ENCODE measurements around the gene AGRN.
"Not testable (repeated sequence)": the region's sequence is repeated elsewhere in the genome, so short reads cannot be mapped to it uniquely, and the experiment has no call there.

AGRN gene

GRCh38 chr1:1091344-1092148 lies 71.6 kb downstream of the AGRN start:
- peaks cover 3% of the 10 kb centered on the region for H3K36me3 Mint-ChIP-seq (ENCODE audit: low read depth)
- H3K4me3 Mint-ChIP-seq, result no peak overlapping the region
- no peaks in the 10 kb centered on the region for H3K27me3 Mint-ChIP-seq (ENCODE audit: low read depth)
- no peak for TF ChIP-seq CTCF (IDR thresholded peaks at IDR 0.05; ENCODE audit: unreplicated experiment in 3 of 3)
- no peaks in the 10 kb centered on the region for H3K9me3 Mint-ChIP-seq
- H3K27ac Mint-ChIP-seq, result no peak overlapping the region
- H3K4me1 Mint-ChIP-seq, result no peaks in the 10 kb centered on the region

GRCh38 chr1:1092149-1092855 lies 72.4 kb downstream of the AGRN start:
- H3K4me1 Mint-ChIP-seq, result no peaks in the 10 kb centered on the region
- H3K36me3 Mint-ChIP-seq (ENCODE audit: low read depth), result peaks cover 3% of the 10 kb centered on the region
- TF ChIP-seq CTCF (IDR thresholded peaks at IDR 0.05; ENCODE audit: unreplicated experiment in 3 of 3), result no peak
- no peak overlapping the region for H3K4me3 Mint-ChIP-seq
- no peaks in the 10 kb centered on the region for H3K9me3 Mint-ChIP-seq
- H3K27ac Mint-ChIP-seq, result no peak overlapping the region
- H3K27me3 Mint-ChIP-seq (ENCODE audit: low read depth), result no peaks in the 10 kb centered on the region

- Mint-ChIP-seq H3K27ac (no peak overlapping the region), H3K9me3 (no peaks in the 10 kb centered on the region), H3K4me1 (no peaks in the 10 kb centered on the region), H3K4me3 (no peak overlapping the region), H3K27me3 (ENCODE audit: low read depth) (no peaks in the 10 kb centered on the region), H3K36me3 (ENCODE audit: low read depth) (peaks cover 3% of the 10 kb centered on the region)
- TF ChIP-seq CTCF (IDR thresholded peaks at IDR 0.05; ENCODE audit: unreplicated experiment in 3 of 3), result no peak
These were observed 73.1 kb downstream of the AGRN start for GRCh38 chr1:1092894-1093609.

GRCh38 chr1:1093610-1093943 lies 73.7 kb downstream of the AGRN start:
- Mint-ChIP-seq H3K27me3 (ENCODE audit: low read depth) (no peaks in the 10 kb centered on the region), H3K4me1 (no peaks in the 10 kb centered on the region), H3K4me3 (no peak overlapping the region), H3K27ac (no peak overlapping the region), H3K36me3 (ENCODE audit: low read depth) (peaks cover 3% of the 10 kb centered on the region), H3K9me3 (no peaks in the 10 kb centered on the region)
- no peak for TF ChIP-seq CTCF (IDR thresholded peaks at IDR 0.05; ENCODE audit: unreplicated experiment in 3 of 3)

GRCh38 chr1:1094981-1095380 lies 75.1 kb downstream of the AGRN start:
- Mint-ChIP-seq H3K4me3 (no peak overlapping the region), H3K9me3 (peaks cover 11% of the 10 kb centered on the region), H3K27ac (no peak overlapping the region), H3K36me3 (ENCODE audit: low read depth) (peaks cover 11% of the 10 kb centered on the region), H3K4me1 (no peaks in the 10 kb centered on the region), H3K27me3 (ENCODE audit: low read depth) (no peaks in the 10 kb centered on the region)
- TF ChIP-seq CTCF (IDR thresholded peaks at IDR 0.05; ENCODE audit: unreplicated experiment in 3 of 3), result no peak

GRCh38 chr1:1096136-1096535 lies 76.2 kb downstream of the AGRN start:
- H3K4me1 Mint-ChIP-seq; H3K27me3 Mint-ChIP-seq (ENCODE audit: low read depth); H3K27ac Mint-ChIP-seq; H3K4me3 Mint-ChIP-seq: not testable (repeated sequence)
- Mint-ChIP-seq H3K9me3 (peaks cover 19% of the 10 kb centered on the region), H3K36me3 (ENCODE audit: low read depth) (peaks cover 17% of the 10 kb centered on the region)

Measured in nephron (organoid).